H9 (cell line): Measurements from ENCODE around the gene PEX14. TPM values are rescaled to one million over a fixed set of nuclear protein-coding genes. Genes with fewer than 3 reads are reported as not detected.

Experiments
- DNase-seq: peaks from one replicate; pipeline ENCODE4 v3.0.0-alpha.2; 2017
- H2AFZ ChIP-seq: one replicate; pipeline ENCODE4 v1.6.1; 2013; ENCODE audit warnings: mild to moderate bottlenecking, low read length, control low read depth, moderate library complexity
- H2AK5ac ChIP-seq: 2 replicates; pipeline ENCODE4 v1.6.1; 2013; ENCODE audit warnings: low read length, control low read depth, mixed read lengths; ENCODE audit not compliant: insufficient read length
- H2BK120ac ChIP-seq: one replicate; pipeline ENCODE4 v1.6.1; 2013; ENCODE audit warnings: low read depth, mild to moderate bottlenecking, low read length, control low read depth, inconsistent platforms; ENCODE audit not compliant: poor library complexity, severe bottlenecking
- H2BK12ac ChIP-seq: 2 replicates; pipeline ENCODE4 v1.6.1; 2013; ENCODE audit warnings: low read length, control low read depth, mixed read lengths, low read depth; ENCODE audit not compliant: insufficient read length
- H2BK15ac ChIP-seq: 2 replicates; pipeline ENCODE4 v1.6.1; 2013; ENCODE audit warnings: low read depth, low read length, control low read depth
- H2BK20ac ChIP-seq: one replicate; pipeline ENCODE4 v1.6.1; 2013; ENCODE audit warnings: low read depth, mild to moderate bottlenecking, low read length, control low read depth, inconsistent platforms; ENCODE audit not compliant: poor library complexity, severe bottlenecking
- H2BK5ac ChIP-seq: 2 replicates; pipeline ENCODE4 v1.6.1; 2013; ENCODE audit warnings: low read length, control low read depth, mixed read lengths; ENCODE audit not compliant: insufficient read length
- H3K14ac ChIP-seq: 2 replicates; pipeline ENCODE4 v1.6.1; 2013; ENCODE audit warnings: low read length, control low read depth; ENCODE audit not compliant: insufficient read depth
- H3K18ac ChIP-seq: 2 replicates; pipeline ENCODE4 v1.6.1; 2013; ENCODE audit warnings: low read depth, mild to moderate bottlenecking, mixed read lengths, low read length, control low read depth; ENCODE audit not compliant: insufficient read length
- H3K23ac ChIP-seq: 2 replicates; pipeline ENCODE4 v1.6.1; 2013; ENCODE audit warnings: low read length, control low read depth, mixed read lengths, low read depth; ENCODE audit not compliant: insufficient read length
- H3K23me2 ChIP-seq: 2 replicates; pipeline ENCODE4 v1.6.1; 2013; ENCODE audit warnings: low read depth, mild to moderate bottlenecking, mixed read lengths, low read length, control low read depth; ENCODE audit not compliant: insufficient read length, poor library complexity, severe bottlenecking
- H3K27ac ChIP-seq: 2 replicates; pipeline ENCODE4 v1.5.1; 2013; ENCODE audit warnings: low read length, control low read depth, mixed read lengths, low read depth; ENCODE audit not compliant: insufficient read length
- H3K27me3 ChIP-seq: 2 replicates; pipeline ENCODE4 v1.6.1; 2013; ENCODE audit warnings: low read length, control low read depth, inconsistent platforms; ENCODE audit not compliant: insufficient read depth
- H3K4ac ChIP-seq: 2 replicates; pipeline ENCODE4 v1.6.1; 2013; ENCODE audit warnings: low read depth, mild to moderate bottlenecking, control low read depth, inconsistent platforms, low read length, moderate library complexity
- H3K4me1 ChIP-seq: 2 replicates; pipeline ENCODE4 v1.6.1; 2013; ENCODE audit warnings: low read length, control low read depth, inconsistent platforms; ENCODE audit not compliant: insufficient read depth
- H3K4me2 ChIP-seq: 2 replicates; pipeline ENCODE4 v1.6.1; 2013; ENCODE audit warnings: low read length, control low read depth, mixed read lengths; ENCODE audit not compliant: insufficient read length, insufficient read depth
- H3K56ac ChIP-seq: 2 replicates; pipeline ENCODE4 v1.6.1; 2013; ENCODE audit warnings: low read depth, mild to moderate bottlenecking, mixed read lengths, low read length, control low read depth; ENCODE audit not compliant: insufficient read length
- H3K79me1 ChIP-seq: 2 replicates; pipeline ENCODE4 v1.6.1; 2013; ENCODE audit warnings: low read depth, mild to moderate bottlenecking, moderate library complexity, low read length, control low read depth, inconsistent platforms; ENCODE audit not compliant: insufficient read depth, poor library complexity, severe bottlenecking
- H3K79me2 ChIP-seq: 2 replicates; pipeline ENCODE4 v1.6.1; 2013; ENCODE audit warnings: low read length, control low read depth, inconsistent platforms; ENCODE audit not compliant: insufficient read depth
- H3K9ac ChIP-seq: 2 replicates; pipeline ENCODE4 v1.6.1; 2013; ENCODE audit warnings: low read length, control low read depth, mixed read lengths; ENCODE audit not compliant: insufficient read length; ENCODE audit errors: extremely low read depth
- H3K9me3 ChIP-seq: one replicate; pipeline ENCODE4 v1.6.1; 2013; ENCODE audit warnings: low read depth, low read length, inconsistent platforms; ENCODE audit not compliant: control insufficient read depth
- H3T11ph ChIP-seq: one replicate; pipeline ENCODE4 v1.6.1; 2013; ENCODE audit warnings: mild to moderate bottlenecking, low read length, control low read depth, inconsistent platforms
- H4K20me1 ChIP-seq: one replicate; pipeline ENCODE4 v1.6.1; 2013; ENCODE audit not compliant: control insufficient read depth, insufficient read length, insufficient read depth
- H4K5ac ChIP-seq: 2 replicates; pipeline ENCODE4 v1.6.1; 2013; ENCODE audit warnings: low read depth, mild to moderate bottlenecking, mixed read lengths, low read length, control low read depth; ENCODE audit not compliant: insufficient read length
- H4K8ac ChIP-seq: replicated peaks from 2 replicates; pipeline ENCODE4 v1.6.1; 2013; ENCODE audit warnings: low read length, control low read depth, mixed read lengths, low read depth; ENCODE audit not compliant: insufficient read length
- H4K91ac ChIP-seq: 2 replicates; pipeline ENCODE4 v1.6.1; 2013; ENCODE audit warnings: low read depth, mild to moderate bottlenecking, moderate library complexity, mixed read lengths, low read length, control low read depth; ENCODE audit not compliant: insufficient read length
- H3K27ac Mint-ChIP-seq, 3 experiments: 2 replicates in 2 of 3; 3 replicates in 1 of 3; pipeline ENCODE4 v1.8.0; 2020 to 2021; ENCODE audit warnings: mixed read lengths in 3 of 3, mild to moderate bottlenecking in 1 of 3, moderate library complexity in 1 of 3
- H3K27me3 Mint-ChIP-seq: 2 replicates; pipeline ENCODE4 v1.8.0; 2021; ENCODE audit warnings: low read depth, mild to moderate bottlenecking, moderate library complexity, mixed read lengths
- H3K36me3 Mint-ChIP-seq, 3 experiments: 2 replicates in 2 of 3; 3 replicates in 1 of 3; pipeline ENCODE4 v1.8.0; 2020 to 2021; ENCODE audit warnings: low read depth in 3 of 3, mixed read lengths in 3 of 3; ENCODE audit not compliant: insufficient read depth in 1 of 3
- H3K4me1 Mint-ChIP-seq, 2 experiments: 2 replicates each; pipeline ENCODE4 v1.8.0; 2020; ENCODE audit warnings: mixed read lengths in 2 of 2
- H3K4me3 Mint-ChIP-seq, 2 experiments: 2 replicates in 1 of 2; 3 replicates in 1 of 2; pipeline ENCODE4 v1.8.0; 2020 to 2021; ENCODE audit warnings: mild to moderate bottlenecking in 2 of 2, mixed read lengths in 2 of 2, moderate library complexity in 1 of 2
- H3K9me3 Mint-ChIP-seq, 2 experiments: 2 replicates in 1 of 2; 3 replicates in 1 of 2; pipeline ENCODE4 v1.8.0; 2020; ENCODE audit warnings: mild to moderate bottlenecking in 2 of 2, mixed read lengths in 2 of 2, moderate library complexity in 1 of 2
- CTCF ChIP-seq: fragments of 200-600 bp; sonication (generic); conservative IDR thresholded peaks from 3 replicates; pipeline ENCODE4 v1.8.0; 2021; ENCODE audit warnings: antibody characterized with exemption, mild to moderate bottlenecking
- WGBS: extraction: QIAGEN DNeasy Blood & Tissue Kit; methylation state at CpG from one replicate; pipeline ENCODE4 v1.1.7; 2013; ENCODE audit warnings: missing lambda C conversion rate, low lambda C conversion rate, mixed read lengths; ENCODE audit not compliant: insufficient read length; ENCODE audit errors: extremely low coverage; 5-methylcytosine and 5-hydroxymethylcytosine counted together
- total RNA-seq: library from RNA; stranded (reverse); gene quantifications from 2 replicates; pipeline ENCODE4 v1.2.1, GENCODE V29; 2021

PEX14 gene
- total RNA-seq, 1 experiment from 2014 or later: 23.9 TPM

- no peaks in the 10 kb centered on the region for H3K79me2 ChIP-seq
- no peak overlapping the region for H3K27ac Mint-ChIP-seq
These were observed 65.7 kb downstream of the PEX14 start for GRCh38 chr1:10540277-10541005.

More at GRCh38 chr1:10540277-10541005, 65.7 kb downstream of the PEX14 start:
- H3K23ac ChIP-seq: no peak overlapping the region
- H3K36me3 Mint-ChIP-seq: peaks cover 0 to 19% (median 18%) of the 10 kb centered on the region in 3 experiments; a peak in 5 of 7 replicates
- H2BK15ac ChIP-seq: no peak overlapping the region
- no peak overlapping the region for H2BK12ac ChIP-seq
- H3K27ac ChIP-seq: no peak overlapping the region
- H3K9me3 ChIP-seq: no peaks in the 10 kb centered on the region
- no peak overlapping the region for H2BK20ac ChIP-seq
- WGBS: no CpG with 5 or more reads among the region's 9 CpGs
- no peak overlapping the region for H4K8ac ChIP-seq
- no peak overlapping the region for H2AK5ac ChIP-seq
- no peak overlapping the region for H3T11ph ChIP-seq
- no peak overlapping the region for H2BK120ac ChIP-seq
- no peaks in the 10 kb centered on the region for H3K27me3 Mint-ChIP-seq
- H2BK5ac ChIP-seq: no peak overlapping the region
- no peak overlapping the region for H3K9ac ChIP-seq
- H3K23me2 ChIP-seq: no peaks in the 10 kb centered on the region
- H3K4me2 ChIP-seq: no peak overlapping the region
- DNase-seq: no peak
- H3K9me3 Mint-ChIP-seq: no peaks in the 10 kb centered on the region
- no peak overlapping the region for H2AFZ ChIP-seq
- H3K4me1 ChIP-seq: peaks cover 4% of the 10 kb centered on the region; the same call in 1 of the 2 replicates
- H3K27me3 ChIP-seq: no peaks in the 10 kb centered on the region
- no peaks in the 10 kb centered on the region for H3K79me1 ChIP-seq
- H4K91ac ChIP-seq: no peak overlapping the region
- no peak overlapping the region for H4K5ac ChIP-seq
- no peak overlapping the region for H3K18ac ChIP-seq
- no peak overlapping the region for H3K4ac ChIP-seq
- TF ChIP-seq CTCF: no peak
- no peak overlapping the region for H3K14ac ChIP-seq
- no peaks in the 10 kb centered on the region for H4K20me1 ChIP-seq
- H3K4me3 Mint-ChIP-seq: no peak overlapping the region
- H3K4me1 Mint-ChIP-seq: peaks cover 27 to 37% of the 10 kb centered on the region in 2 experiments
- no peak overlapping the region for H3K56ac ChIP-seq
